SK-N-SH treated with all-trans-retinoic acid at 6 μM for 48 hours (cell line): ENCODE data around the gene NAE1.

Experiments
- ATAC-seq: fragments of 200-7000 bp; cut with Tn5 transposase; 3 replicates; pipeline ENCODE4 v1.9.1; 2020; ENCODE audit warnings: mild to moderate bottlenecking, moderate library complexity
- ARNTL ChIP-seq: fragments of 450-650 bp; formaldehyde crosslinking; IDR thresholded peaks from 2 replicates; pipeline ENCODE4 v1.5.0; 2020; ENCODE audit warnings: low read depth, mild to moderate bottlenecking, moderate library complexity, borderline replicate concordance
- BACH2 ChIP-seq: fragments of 250-450 bp; sonication (Bioruptor Pico); IDR thresholded peaks from 2 replicates; pipeline ENCODE4 v1.9.0; 2021; ENCODE audit warnings: mild to moderate bottlenecking, borderline replicate concordance
- CREB5 ChIP-seq: fragments of 250-450 bp; sonication (Bioruptor Pico); IDR thresholded peaks from 2 replicates; pipeline ENCODE4 v1.5.1; 2020; ENCODE audit warnings: low read depth, mild to moderate bottlenecking, moderate library complexity
- CSDC2 ChIP-seq: fragments of 250-450 bp; sonication (Bioruptor Pico); IDR thresholded peaks from 2 replicates; pipeline ENCODE4 v1.5.0; 2020; ENCODE audit warnings: mild to moderate bottlenecking, moderate library complexity
- CSRNP3 ChIP-seq: fragments of 250-450 bp; sonication (Bioruptor Pico); IDR thresholded peaks from 2 replicates; pipeline ENCODE4 v1.5.1; 2021; ENCODE audit warnings: mild to moderate bottlenecking, moderate library complexity
- ESRRG ChIP-seq: fragments of 250-450 bp; sonication (Bioruptor Pico); IDR thresholded peaks from 2 replicates; pipeline ENCODE4 v1.6.1; 2021; ENCODE audit warnings: mild to moderate bottlenecking
- GLIS3 ChIP-seq: fragments of 250-450 bp; sonication (Bioruptor Pico); IDR thresholded peaks from 2 replicates; pipeline ENCODE4 v1.5.0; 2020; ENCODE audit warnings: mild to moderate bottlenecking, moderate library complexity
- ISL1 ChIP-seq: fragments of 250-450 bp; sonication (Bioruptor Pico); IDR thresholded peaks from 2 replicates; pipeline ENCODE4 v2.1.2; 2022; ENCODE audit warnings: mild to moderate bottlenecking, moderate library complexity
- OSR1 ChIP-seq: fragments of 250-450 bp; sonication (Bioruptor Pico); IDR thresholded peaks from 2 replicates; pipeline ENCODE4 v1.8.0; 2022; ENCODE audit warnings: moderate library complexity, mild to moderate bottlenecking, inconsistent platforms
- PATZ1 ChIP-seq: fragments of 250-450 bp; sonication (Bioruptor Pico); IDR thresholded peaks from 2 replicates; pipeline ENCODE4 v1.8.0; 2020; ENCODE audit warnings: mild to moderate bottlenecking, moderate library complexity, borderline replicate concordance
- POU6F1 ChIP-seq: fragments of 250-450 bp; sonication (Bioruptor Pico); IDR thresholded peaks from 2 replicates; pipeline ENCODE4 v1.8.0; 2021; ENCODE audit warnings: low read depth, mild to moderate bottlenecking, moderate library complexity, borderline replicate concordance
- PPARA ChIP-seq: fragments of 250-450 bp; sonication (Bioruptor Pico); IDR thresholded peaks from 2 replicates; pipeline ENCODE4 v1.5.0; 2020; ENCODE audit warnings: mild to moderate bottlenecking, borderline replicate concordance
- RARB ChIP-seq: fragments of 250-450 bp; sonication (Bioruptor Pico); IDR thresholded peaks from 2 replicates; pipeline ENCODE4 v1.8.0; 2021; ENCODE audit warnings: mild to moderate bottlenecking, moderate library complexity
- SNAI2 ChIP-seq: fragments of 250-450 bp; sonication (Bioruptor Pico); IDR thresholded peaks from 2 replicates; pipeline ENCODE4 v1.5.0; 2020; ENCODE audit warnings: mild to moderate bottlenecking, moderate library complexity
- TCF4 ChIP-seq: fragments of 250-450 bp; sonication (Bioruptor Pico); IDR thresholded peaks from 2 replicates; pipeline ENCODE4 v1.8.0; 2021; ENCODE audit warnings: mild to moderate bottlenecking, moderate library complexity, borderline replicate concordance
- TOX ChIP-seq: fragments of 250-450 bp; sonication (Bioruptor Pico); IDR thresholded peaks from 2 replicates; pipeline ENCODE4 v1.8.0; 2021; ENCODE audit warnings: mild to moderate bottlenecking, moderate library complexity, borderline replicate concordance
- TSHZ2 ChIP-seq: fragments of 250-450 bp; sonication (Bioruptor Pico); IDR thresholded peaks from 2 replicates; pipeline ENCODE4 v1.5.0; 2020; ENCODE audit warnings: mild to moderate bottlenecking, moderate library complexity
- ZC3H10 ChIP-seq: fragments of 250-450 bp; sonication (Bioruptor Pico); IDR thresholded peaks from 2 replicates; pipeline ENCODE4 v1.5.1; 2021; ENCODE audit warnings: mild to moderate bottlenecking, moderate library complexity
- ZFP3 ChIP-seq: fragments of 250-450 bp; sonication (Bioruptor Pico); IDR thresholded peaks from 2 replicates; pipeline ENCODE4 v1.5.0; 2020; ENCODE audit warnings: mild to moderate bottlenecking, moderate library complexity
- ZFP30 ChIP-seq: fragments of 450-650 bp; formaldehyde crosslinking; IDR thresholded peaks from 2 replicates; pipeline ENCODE4 v1.5.0; 2022; ENCODE audit warnings: mild to moderate bottlenecking, moderate library complexity
- ZNF70 ChIP-seq: fragments of 450-650 bp; formaldehyde crosslinking; IDR thresholded peaks from 2 replicates; pipeline ENCODE4 v1.5.0; 2020; ENCODE audit warnings: mild to moderate bottlenecking, moderate library complexity
- ZNF8 ChIP-seq: fragments of 450-650 bp; formaldehyde crosslinking; IDR thresholded peaks from 2 replicates; pipeline ENCODE4 v1.5.0; 2020; ENCODE audit warnings: mild to moderate bottlenecking, moderate library complexity

Gene NAE1

GRCh38 chr16:66810391-66810790, 20.4 kb downstream of the NAE1 start:
- no peak for TF ChIP-seq CSRNP3 (CRISPR knock-in tag)
- ATAC-seq, result peak; percentile 22; the same call in 1 of the 3 replicates

- no peak for ATAC-seq
- TF ChIP-seq ZNF8 (CRISPR knock-in tag), result no peak
Measured at GRCh38 chr16:66809765-66810164, 21.0 kb downstream of the NAE1 start.

GRCh38 chr16:66802159-66802558, 28.6 kb downstream of the NAE1 start:
- TF ChIP-seq CSRNP3 (CRISPR knock-in tag) (no peak), CREB5 (CRISPR knock-in tag) (no peak), ESRRG (no peak), PATZ1 (no peak), TCF4 (no peak), GLIS3 (CRISPR knock-in tag) (no peak), ARNTL (CRISPR knock-in tag) (no peak), BACH2 (CRISPR knock-in tag) (no peak), POU6F1 (CRISPR knock-in tag) (no peak), ZNF70 (CRISPR knock-in tag) (no peak), TOX (CRISPR knock-in tag) (no peak), ZNF8 (CRISPR knock-in tag) (no peak), RARB (CRISPR knock-in tag) (no peak), ZFP3 (CRISPR knock-in tag) (no peak), SNAI2 (CRISPR knock-in tag) (no peak), ISL1 (no peak), PPARA (CRISPR knock-in tag) (no peak), ZC3H10 (CRISPR knock-in tag) (no peak), CSDC2 (CRISPR knock-in tag) (no peak), ZFP30 (CRISPR knock-in tag) (no peak)
- ATAC-seq, result no peak

- ATAC-seq, result no peak
- no peak for TF ChIP-seq CSDC2 (CRISPR knock-in tag)
- no peak for TF ChIP-seq OSR1 (CRISPR knock-in tag)
- no peak for TF ChIP-seq CSRNP3 (CRISPR knock-in tag)
- no peak for TF ChIP-seq CREB5 (CRISPR knock-in tag)
- TF ChIP-seq TSHZ2 (CRISPR knock-in tag), result no peak
Measured at GRCh38 chr16:66801320-66802105, 29.3 kb downstream of the NAE1 start, which contains the start of gene TERB1. TERB1 (minus strand) TSS chr16:66801584; CDS start chr16:66796798, 4,786 bp downstream.
